ENCODE measurements around the gene ERBB4. TPM values are rescaled to one million over a fixed set of nuclear protein-coding genes. Genes with fewer than 3 reads are reported as not detected.

The ERBB4 gene
- total and polyA plus RNA-seq, 2 of the 8 experiments (the other 6 are each of a cell fraction or from before 2014, with no cell fraction given), result 0.34 to 1.3 TPM

- no peak for TF ChIP-seq ATF3 (IDR thresholded peaks at IDR 0.05; ENCODE audit: insufficient read depth, low read depth, low read length)
- no peak for TF ChIP-seq GABPA (IDR thresholded peaks at IDR 0.05; ENCODE audit: borderline replicate concordance, insufficient read depth, low read length)
- TF ChIP-seq TAF7 (optimal IDR thresholded peaks at IDR 0.05; ENCODE audit: borderline replicate concordance, low read depth, low read length), result no peak
- TF ChIP-seq HDAC2 (IDR thresholded peaks at IDR 0.05; ENCODE audit: borderline replicate concordance in 1 of 2, low read depth in 2 of 2, low read length in 2 of 2), result no peak
- TF ChIP-seq GTF2F1 (IDR thresholded peaks at IDR 0.05; ENCODE audit: borderline replicate concordance, low read depth, low read length), result no peak
- TF ChIP-seq JUND (IDR thresholded peaks at IDR 0.05; ENCODE audit: low read length), result no peak
These were observed 1140.8 kb downstream of the ERBB4 start (continued) for GRCh38 chr2:211397764-211398163.
